Right ventricle myocardium superior (tissue), 1 donor: ENCODE measurements around the gene UBE2E2. TPM values are rescaled to one million over a fixed set of nuclear protein-coding genes. Genes with fewer than 3 reads are reported as not detected.

Experiments
- ATAC-seq: fragments of 200-7000 bp; cut with Tn5 transposase; one replicate; pipeline ENCODE4 v1.9.1; 2020; ENCODE audit warnings: mild to moderate bottlenecking; ENCODE audit not compliant: poor library complexity
- DNase-seq: peaks from one replicate; pipeline ENCODE4 v3.0.0-alpha.2; 2020
- intact Hi-C: fragments of 100-400 bp; cut with DNase I; formaldehyde crosslinking; loops from one replicate; pipeline ENCODE4 v1.11.2; 2022
- total RNA-seq: library from RNA; stranded (reverse); fragmentation: NEBNext Ultra II Directional; extraction: Animal tissue kit (Norgen Biotek cat#: 25700); gene quantifications from one replicate; pipeline ENCODE4 v1.2.1, GENCODE V29; 2021
- donor health status: DM: no; HTN: yes; CAD: no; lungs with severe emphysema.

The UBE2E2 gene
- total RNA-seq, 1 donor from 2014 or later = 37.4 TPM

- DNase-seq (no peak), ATAC-seq (no peak)
- intact Hi-C loops = no loop called here
Measured at GRCh38 chr3:23481011-23481615, 278.0 kb downstream of the UBE2E2 start.

- intact Hi-C loops = no loop called here
- DNase-seq (no peak), ATAC-seq (no peak)
Measured at GRCh38 chr3:23481616-23482278, 278.6 kb downstream of the UBE2E2 start.

GRCh38 chr3:23484386-23484785 lies 281.3 kb downstream of the UBE2E2 start:
- intact Hi-C loops = no loop called here
- no peak for ATAC-seq
- DNase-seq = no peak

- no peak for DNase-seq
- no peak for ATAC-seq
- intact Hi-C loops = no loop called here
Measured at GRCh38 chr3:23485922-23486321, 282.8 kb downstream of the UBE2E2 start.

- intact Hi-C loops = no loop called here
- DNase-seq (no peak), ATAC-seq (no peak)
Measured at GRCh38 chr3:23487015-23487414, 283.9 kb downstream of the UBE2E2 start.

- peak; percentile 73 for ATAC-seq
- DNase-seq = no peak
Measured at GRCh38 chr3:23488618-23489017, 285.5 kb downstream of the UBE2E2 start.

GRCh38 chr3:23489300-23490158 lies 286.4 kb downstream of the UBE2E2 start:
- no peak for ATAC-seq
- intact Hi-C loops = no loop called here
- DNase-seq = no peak

More at GRCh38 chr3:23488618-23489017, 285.5 kb downstream of the UBE2E2 start:
- intact Hi-C loops = no loop called here

GRCh38 chr3:23490459-23490858 lies 287.3 kb downstream of the UBE2E2 start:
- ATAC-seq = no peak
- intact Hi-C loops = no loop called here
- DNase-seq = no peak

- ATAC-seq (no peak), DNase-seq (no peak)
- intact Hi-C loops = no loop called here
Measured at GRCh38 chr3:23492057-23492456, 288.9 kb downstream of the UBE2E2 start.

GRCh38 chr3:23493889-23494288 lies 290.8 kb downstream of the UBE2E2 start:
- ATAC-seq (no peak), DNase-seq (no peak)
- intact Hi-C loops = no loop called here

- DNase-seq = no peak
- intact Hi-C loops = no loop called here
- peak; percentile 64 for ATAC-seq
Measured at GRCh38 chr3:23494967-23495366, 291.8 kb downstream of the UBE2E2 start.

GRCh38 chr3:23495507-23495906 lies 292.4 kb downstream of the UBE2E2 start:
- peak; percentile 87 for ATAC-seq
- DNase-seq = no peak
- intact Hi-C loops = no loop called here

GRCh38 chr3:23496165-23496564 lies 293.0 kb downstream of the UBE2E2 start:
- ATAC-seq = no peak
- no peak for DNase-seq
- intact Hi-C loops = no loop called here

GRCh38 chr3:23497156-23497555 lies 294.0 kb downstream of the UBE2E2 start:
- no peak for ATAC-seq
- intact Hi-C loops = no loop called here
- no peak for DNase-seq

- intact Hi-C loops = no loop called here
- ATAC-seq (peak; percentile 89), DNase-seq (no peak)
Measured at GRCh38 chr3:23501201-23501802, 298.2 kb downstream of the UBE2E2 start.

GRCh38 chr3:23508464-23508863 lies 305.3 kb downstream of the UBE2E2 start:
- intact Hi-C loops = no loop called here

GRCh38 chr3:23518441-23518840 lies 315.3 kb downstream of the UBE2E2 start:
- intact Hi-C loops = no loop called here
- no peak for ATAC-seq

More at GRCh38 chr3:23508464-23508863, 305.3 kb downstream of the UBE2E2 start:
- DNase-seq (no peak), ATAC-seq (no peak)

GRCh38 chr3:23519314-23520208 lies 316.4 kb downstream of the UBE2E2 start:
- DNase-seq = no peak
- no peak for ATAC-seq
- intact Hi-C loops = no loop called here

More at GRCh38 chr3:23518441-23518840, 315.3 kb downstream of the UBE2E2 start:
- no peak for DNase-seq
